HG03135 (cell line): ENCODE measurements around the gene KCNG2.

Experiments used
- ATAC-seq: cut with Tn5 transposase; IDR thresholded peaks from one replicate; pipeline ENCODE4 v1.9.1; 2021; ENCODE audit warnings: mild to moderate bottlenecking, moderate library complexity; ENCODE audit not compliant: unreplicated experiment

The KCNG2 gene

DNA sequence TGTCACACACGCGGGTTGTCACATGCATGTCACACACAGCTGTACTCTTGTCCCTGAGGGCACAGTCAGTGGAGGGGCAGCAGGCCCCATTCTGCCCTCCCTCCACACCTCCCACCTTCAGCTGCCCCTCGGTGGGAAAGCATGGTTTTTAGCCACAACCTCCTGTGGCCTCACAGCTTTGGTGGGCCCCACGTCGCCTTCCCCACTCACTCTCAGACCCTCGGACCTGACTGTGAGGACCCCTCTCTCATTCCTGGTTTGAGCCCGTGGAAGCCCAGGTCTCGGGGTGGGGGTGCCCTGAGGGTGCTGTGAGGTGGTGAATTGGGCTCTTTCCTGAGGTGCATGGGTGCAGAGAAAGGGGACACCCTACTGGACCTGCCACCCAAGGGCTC, 19.9 kb downstream of the KCNG2 start:
- no peak for ATAC-seq

DNA sequence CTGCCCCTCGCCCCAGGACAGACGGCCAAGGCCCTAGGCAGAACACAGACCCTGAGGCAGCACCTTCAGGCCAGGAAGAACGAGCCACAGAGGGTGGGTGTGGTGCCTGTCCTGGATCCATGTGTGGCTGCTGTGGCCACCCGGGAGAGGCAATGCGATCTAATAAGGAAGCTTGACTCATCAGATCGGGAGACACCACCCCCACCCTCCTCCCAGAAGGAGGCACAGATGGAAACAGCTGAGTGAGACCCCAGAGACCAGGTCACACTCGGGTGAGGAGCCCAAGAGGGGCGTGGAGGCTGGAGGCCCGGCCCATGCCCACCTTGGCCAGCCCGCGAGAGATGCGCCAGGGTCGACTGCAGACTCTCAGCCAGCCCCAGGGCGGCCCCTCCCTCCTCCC, 20.3 kb downstream of the KCNG2 start:
- ATAC-seq, result no peak

DNA sequence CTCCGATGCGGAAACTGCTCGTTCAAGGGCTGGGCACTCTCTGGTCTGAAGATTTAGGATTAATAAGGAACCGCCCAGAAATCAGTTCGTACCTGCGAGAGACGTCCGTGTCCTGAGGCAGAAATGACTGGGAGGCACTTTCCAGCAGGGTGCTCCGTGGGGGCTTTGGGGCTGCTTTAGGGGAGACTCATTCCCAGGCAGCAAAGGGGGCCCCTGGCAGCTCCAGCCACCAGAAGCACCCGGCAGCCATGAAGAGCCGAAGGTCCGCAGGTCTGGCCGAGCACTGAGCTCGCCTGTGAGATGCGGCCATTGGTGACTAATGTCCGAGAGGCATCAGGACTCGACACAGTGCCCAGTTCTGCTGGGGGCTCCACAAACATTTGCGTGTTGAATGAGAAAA, 20.9 kb downstream of the KCNG2 start:
- ATAC-seq, result no peak

DNA sequence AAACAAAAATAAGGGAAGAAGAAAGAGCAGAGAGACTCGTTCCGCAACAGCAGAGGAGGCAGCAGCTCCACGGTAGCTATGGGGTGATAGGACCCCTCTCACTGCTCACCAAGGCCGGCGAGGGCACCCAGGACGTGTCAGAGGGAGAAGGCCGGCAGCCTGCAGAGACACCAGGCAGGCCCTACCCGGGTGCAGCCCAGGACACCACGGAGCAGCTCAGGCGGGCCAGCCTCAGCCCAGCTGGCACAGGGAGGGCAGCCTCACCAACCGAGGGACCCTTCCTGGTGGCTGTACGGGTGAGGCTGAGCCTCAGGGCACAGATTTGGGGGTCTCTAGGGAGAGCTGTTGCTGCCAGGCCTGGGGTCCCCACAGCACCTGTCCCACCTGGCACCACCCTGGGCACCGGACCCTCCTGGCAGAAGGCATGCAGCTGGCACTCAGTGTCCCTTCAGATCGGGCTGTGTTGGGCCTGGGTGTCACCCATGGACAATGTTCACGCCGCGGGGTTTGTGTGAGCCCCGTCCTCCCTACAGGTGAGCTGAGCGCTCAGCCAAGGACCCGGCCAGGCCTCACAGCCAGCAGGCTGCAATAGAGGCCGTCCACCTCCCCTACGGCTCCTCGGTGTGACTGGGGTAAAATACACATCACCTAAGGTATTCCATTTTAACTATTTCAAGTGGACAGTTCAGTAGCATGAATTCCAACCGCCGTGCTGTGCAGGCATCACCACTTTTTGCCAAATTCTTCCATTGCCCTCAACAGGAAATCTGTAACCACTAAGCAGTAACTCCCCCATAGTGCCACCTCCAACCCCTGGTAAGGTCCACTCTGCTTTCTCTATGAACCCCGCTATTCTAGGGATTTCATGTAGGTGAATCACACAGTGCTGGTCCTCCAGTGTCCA, 21.6 kb downstream of the KCNG2 start:
- no peak for ATAC-seq

DNA sequence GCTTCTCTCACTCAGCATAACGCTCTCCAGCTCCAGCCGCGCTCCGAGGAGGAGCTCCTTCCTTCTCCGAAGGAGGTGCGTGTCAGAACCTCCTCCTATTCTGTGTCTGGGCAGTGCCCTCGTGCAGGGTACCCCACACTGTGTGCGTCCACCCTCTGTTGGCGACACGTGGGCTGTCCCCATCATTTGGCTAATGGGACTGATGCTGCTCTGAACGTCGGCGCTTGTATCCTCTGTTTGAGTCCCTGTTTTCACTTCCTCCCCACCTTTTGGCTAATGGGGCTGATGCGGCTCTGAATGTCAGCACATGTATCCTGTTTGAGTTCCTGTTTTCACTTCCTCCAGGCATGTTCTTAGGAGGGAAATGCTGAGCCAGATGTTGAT, 22.2 kb downstream of the KCNG2 start:
- ATAC-seq, result peak; percentile 89

DNA sequence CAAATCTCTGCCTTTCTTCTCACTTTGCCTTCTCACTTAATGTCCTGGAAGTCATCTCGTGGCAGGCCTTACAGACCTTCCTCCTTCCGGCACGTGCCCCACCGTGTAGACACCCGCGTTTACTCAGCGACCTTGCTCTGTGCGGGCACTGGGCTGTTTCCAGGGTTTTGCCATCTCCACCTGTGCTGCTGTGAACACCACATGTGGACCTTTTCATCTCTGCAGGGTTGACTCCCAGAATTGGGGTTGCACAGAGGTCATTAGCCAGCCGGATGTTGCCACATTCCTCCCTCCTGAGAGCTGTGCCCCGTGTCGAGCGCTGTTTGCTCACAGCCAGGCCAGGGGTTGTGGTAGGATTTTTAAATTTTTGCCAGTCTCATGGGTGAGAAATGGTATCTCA, 25.4 kb downstream of the KCNG2 start:
- ATAC-seq, result no peak

DNA sequence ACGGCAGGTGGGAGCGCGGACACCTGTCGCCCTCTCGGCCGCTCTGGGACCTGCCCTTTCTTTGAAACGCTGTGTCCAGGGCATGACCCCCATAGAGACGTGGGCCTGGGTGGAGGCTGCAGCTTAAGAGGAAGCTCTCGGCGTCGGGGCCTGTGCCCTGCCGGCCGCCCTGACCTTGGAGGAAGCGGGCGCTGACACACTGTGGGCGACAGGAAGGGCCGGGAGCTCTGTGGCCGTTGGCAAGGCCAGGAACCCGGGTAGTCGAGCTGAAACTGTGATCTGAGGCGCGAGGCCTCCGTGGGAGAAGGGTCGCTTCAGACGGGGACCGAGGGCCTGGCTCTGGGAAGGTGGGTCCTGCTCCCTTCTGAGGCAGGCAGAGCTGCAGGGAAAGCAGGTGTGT, 28.2 kb downstream of the KCNG2 start:
- ATAC-seq, result no peak

DNA sequence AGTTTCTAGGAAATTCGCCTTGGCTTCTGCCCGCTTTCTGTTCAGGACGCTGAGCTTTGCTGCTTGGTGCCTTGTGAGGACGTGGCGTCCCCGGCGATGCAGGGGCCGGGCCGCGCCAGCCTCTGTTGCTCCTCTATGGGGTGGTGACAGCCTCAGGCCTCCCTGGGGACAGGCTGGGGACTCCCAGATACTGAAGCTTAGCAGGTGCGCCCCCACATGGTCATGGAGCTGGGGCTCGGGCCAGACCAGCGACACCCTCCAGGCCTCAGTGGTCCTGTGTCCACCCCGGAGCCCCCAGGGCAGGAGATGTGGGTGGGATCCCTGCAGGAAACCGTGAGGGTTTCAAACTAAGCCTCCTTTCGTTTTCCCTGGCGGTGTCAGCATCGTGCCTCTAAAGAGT, 29.2 kb downstream of the KCNG2 start:
- no peak for ATAC-seq

DNA sequence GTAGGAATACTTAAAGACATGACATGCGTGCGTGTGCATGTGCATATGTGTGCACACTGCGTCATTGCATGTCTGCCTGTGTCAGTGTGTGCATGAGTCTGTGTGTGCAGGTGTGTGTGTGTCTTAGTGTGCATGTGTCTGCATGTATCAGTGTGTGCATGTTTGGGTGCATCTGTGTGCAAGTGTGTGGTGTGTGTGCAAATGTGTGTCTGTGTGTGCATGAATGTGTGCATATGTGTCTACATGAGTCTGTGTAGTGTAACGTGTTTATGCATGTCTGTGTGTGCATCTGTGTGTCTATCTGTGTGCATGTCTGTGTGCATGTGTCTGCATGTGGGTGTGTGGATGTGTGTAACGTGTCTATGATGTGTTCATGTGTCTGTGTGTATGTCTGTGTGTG, 30.5 kb downstream of the KCNG2 start:
- no peak for ATAC-seq

DNA sequence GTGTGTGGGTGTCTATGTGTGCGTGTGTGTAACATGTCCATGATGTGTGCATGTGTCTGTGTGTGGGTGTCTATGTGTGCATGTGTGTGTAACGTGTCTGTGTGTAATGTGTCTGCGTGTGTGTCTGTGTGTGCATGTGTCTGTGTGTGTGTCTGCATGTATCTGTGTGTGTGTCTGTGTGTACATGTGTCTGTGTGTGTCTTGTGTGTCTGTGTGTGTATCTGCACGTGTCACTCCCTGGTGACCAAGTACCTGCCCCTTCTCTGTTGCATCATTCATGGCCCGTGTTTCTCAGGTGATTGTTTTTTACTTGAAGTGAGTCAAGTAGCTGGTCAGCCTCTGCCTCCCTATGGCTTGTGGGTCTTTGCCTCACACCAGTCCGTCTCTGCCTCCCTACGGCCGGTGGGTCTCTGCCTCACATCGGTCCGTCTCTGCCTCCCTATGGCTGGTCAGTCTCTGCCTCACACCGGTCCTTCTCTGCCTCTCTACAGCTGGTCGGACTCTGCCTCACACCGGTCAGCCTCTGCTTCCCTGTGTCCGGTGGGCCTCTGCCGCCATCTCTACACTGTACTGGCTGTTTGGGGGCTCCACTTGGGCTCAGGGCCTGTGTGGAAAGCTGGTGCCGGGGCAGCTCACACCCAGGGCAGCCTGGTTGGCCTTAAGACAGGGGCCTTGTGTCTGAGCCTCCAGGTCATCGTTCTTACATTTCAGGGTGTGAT, 31.6 kb downstream of the KCNG2 start:
- no peak for ATAC-seq

DNA sequence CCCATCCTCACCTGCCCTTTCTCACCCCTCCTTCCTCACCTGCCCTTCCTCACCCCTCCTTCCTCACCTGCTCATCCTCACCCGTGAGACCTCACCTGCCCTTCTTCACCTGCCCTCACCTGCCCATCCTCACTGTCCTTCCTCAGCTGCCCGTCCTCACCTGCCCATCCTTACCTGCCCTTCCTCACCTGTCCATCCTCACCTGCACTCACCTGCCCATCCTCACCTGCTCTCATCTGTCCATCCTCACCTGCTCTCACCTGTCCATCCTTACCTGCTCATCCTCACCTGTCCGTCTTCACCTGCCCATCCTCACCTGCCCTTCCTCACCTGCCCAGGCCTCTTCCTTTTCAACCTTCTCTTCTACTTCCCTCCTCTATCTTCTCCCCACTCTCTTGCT, 34.4 kb downstream of the KCNG2 start:
- no peak for ATAC-seq

DNA sequence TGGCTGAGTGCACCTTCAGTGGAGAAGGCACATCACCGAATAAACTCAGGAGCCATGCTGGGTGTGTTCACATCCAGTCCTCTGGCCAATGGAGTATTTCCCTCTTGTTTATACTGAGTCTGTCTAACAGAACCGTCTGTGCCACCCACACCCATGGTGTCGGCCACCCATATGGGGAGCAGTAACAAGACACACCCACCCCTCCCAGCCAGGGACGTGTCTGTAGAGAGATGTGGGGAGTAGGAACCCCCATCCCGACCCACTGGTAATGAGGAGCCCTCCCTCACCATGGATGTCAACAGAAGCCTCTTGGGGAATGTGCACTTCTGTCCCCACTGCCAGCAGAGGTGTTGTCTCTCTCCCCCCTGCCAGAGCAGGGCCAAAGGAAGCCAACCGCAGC, 37.1 kb downstream of the KCNG2 start:
- no peak for ATAC-seq

DNA sequence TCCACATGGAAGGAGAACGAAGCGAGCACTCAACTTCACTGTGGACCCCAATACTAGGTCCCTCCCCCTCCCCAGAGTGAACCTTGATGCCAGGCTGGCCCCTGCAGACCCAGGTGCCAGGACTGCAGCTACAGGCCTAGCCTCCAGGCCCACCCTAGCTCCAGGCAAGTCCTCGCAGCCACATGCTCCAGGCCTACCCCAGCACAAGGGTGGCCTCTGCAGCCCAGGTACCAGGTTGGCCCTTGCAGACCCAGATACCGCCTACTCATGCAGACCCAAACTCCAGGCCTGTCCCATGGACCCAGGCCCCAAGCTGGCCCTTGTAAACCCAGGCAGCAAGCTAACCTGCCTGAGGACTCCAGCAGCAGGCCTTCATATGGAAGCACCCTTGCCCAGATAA, 44.2 kb downstream of the KCNG2 start:
- no peak for ATAC-seq

DNA sequence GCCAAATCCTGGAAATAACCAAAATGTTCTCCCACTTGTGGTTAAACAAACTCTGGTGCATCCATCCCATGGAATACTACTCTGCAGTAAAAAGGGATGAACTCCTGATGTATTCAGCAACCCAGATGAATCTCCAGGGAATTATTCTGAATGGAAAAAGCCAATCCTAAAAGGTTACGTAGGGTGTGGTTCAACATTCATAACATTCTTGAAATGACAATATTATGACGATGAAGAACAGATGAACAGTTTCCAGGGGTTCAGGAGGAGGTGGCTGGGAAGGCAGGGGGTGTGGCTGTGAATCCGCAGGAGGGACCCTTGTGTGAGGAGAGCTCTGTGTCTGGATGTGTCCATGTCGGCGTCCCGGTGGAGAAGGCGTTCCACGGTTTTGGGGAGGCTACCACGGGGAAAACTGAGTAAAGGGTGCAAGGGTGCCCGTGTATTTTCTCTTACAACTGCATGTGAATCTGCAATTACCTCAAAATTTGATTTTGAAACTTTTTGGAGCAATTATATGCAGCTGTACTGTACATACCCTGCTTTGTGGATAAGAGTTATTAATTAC, 47.3 kb downstream of the KCNG2 start:
- ATAC-seq, result no peak

DNA sequence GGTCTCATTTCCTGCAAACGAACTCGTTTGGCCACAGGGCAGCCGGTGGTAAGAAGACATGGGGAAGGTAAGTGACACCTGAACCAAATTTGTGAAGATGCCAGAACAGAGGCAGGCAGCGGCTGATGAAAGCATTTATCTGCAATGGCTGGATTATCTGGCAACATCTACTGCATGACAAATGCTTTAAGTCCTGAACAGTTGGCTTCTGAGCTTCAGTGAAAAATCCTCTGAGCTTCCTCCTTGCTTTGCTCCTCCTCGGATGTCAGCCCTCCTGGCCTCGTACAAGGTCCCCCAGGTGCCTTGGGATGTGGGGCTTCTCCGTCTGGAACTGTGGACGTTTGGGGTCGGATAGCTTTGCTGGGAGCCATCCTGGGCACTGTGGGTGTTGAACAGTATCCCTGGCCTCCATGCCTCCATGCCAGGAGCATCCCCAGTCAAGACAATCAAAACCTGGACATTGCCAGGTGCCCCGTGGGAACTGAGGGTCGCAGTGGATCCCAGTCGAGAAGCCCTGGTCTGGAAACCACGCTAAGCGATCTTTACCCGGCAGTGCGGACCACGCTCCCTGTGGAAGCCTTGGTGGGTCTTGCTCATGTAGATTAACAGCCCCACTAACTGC, 49.3 kb downstream of the KCNG2 start:
- ATAC-seq, result no peak

DNA sequence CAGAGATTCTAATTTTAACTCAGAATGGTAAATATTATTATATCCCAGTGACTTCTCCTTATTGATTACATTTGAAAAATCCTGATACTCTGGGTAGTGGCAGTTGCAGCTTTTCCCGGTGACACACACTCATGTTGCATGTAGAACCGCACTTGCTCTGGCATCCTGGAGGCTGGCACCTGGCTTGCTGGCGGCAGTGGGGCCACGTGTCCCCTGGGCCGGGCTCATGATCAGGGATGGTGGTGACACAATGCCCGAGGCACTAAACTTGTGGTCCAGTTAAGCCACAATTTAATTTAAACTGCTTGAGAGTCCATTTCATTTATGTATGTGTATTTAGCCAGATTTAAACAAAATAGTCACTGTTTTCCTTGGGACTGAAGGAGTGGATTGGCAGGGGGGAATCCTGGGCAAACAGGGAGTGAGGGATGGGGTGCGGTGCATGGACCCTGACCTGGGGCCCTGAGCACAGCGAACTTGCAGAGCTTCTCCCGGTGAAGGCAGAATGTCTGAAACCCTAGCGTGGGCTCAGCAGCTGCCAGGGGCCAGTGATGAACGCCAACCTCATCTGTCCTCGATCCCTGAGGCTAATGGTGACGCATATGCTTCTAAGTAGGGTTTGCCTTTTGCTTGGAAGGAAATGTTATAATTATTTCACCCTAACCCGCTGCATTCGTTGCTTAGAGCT, 50.0 kb downstream of the KCNG2 start:
- ATAC-seq, result no peak

DNA sequence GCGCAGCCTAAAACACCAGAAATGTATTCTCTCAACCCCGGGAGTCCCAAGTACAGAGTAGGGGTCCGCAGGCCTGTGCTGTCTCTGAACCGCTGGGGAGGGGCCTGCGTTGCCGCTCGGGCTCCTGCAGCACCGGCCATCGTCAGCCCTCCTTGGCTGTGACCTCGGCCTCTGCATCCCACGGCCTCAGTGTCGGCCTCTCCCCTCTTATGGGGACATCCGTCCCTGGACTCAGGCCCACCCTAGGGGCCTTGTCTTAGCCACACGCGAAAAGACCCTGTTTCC, 50.5 kb downstream of the KCNG2 start:
- no peak for ATAC-seq

DNA sequence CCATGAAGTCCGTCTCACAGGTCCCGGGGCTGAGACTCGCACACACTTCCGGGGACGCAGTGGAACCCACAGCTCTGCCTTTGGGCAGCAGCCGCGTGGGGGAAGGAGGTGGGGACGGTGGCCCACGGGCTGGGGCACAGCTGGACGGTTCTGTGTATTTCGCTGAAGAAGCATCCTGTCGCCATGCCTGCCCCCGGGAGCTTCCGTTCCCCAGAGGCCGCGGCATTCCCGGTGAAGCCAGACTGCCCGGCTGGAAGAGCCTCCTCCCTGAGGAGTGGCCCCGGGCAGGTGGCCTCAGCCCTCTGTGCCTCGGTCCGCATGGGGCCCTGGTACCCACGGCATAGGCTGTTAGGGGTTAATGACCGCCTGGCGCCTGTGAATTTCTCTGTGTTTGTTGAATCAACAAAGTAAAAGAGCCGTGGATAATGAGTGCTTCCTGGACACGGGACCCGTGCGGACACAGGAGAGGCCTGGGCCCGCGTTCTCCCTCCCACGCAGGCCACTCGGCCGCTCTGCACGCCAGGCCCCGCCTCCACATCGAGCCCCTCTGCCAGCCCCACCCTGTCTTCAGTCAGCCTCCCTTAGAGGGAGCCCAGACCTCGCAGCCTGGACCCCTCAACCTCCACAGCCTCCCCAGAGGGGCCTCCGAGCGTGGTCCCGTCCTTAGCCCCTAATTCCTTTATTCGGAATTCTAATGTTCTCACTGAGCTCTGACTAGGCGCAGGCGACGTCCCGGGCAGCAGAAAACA, 51.0 kb downstream of the KCNG2 start:
- ATAC-seq, result no peak

DNA sequence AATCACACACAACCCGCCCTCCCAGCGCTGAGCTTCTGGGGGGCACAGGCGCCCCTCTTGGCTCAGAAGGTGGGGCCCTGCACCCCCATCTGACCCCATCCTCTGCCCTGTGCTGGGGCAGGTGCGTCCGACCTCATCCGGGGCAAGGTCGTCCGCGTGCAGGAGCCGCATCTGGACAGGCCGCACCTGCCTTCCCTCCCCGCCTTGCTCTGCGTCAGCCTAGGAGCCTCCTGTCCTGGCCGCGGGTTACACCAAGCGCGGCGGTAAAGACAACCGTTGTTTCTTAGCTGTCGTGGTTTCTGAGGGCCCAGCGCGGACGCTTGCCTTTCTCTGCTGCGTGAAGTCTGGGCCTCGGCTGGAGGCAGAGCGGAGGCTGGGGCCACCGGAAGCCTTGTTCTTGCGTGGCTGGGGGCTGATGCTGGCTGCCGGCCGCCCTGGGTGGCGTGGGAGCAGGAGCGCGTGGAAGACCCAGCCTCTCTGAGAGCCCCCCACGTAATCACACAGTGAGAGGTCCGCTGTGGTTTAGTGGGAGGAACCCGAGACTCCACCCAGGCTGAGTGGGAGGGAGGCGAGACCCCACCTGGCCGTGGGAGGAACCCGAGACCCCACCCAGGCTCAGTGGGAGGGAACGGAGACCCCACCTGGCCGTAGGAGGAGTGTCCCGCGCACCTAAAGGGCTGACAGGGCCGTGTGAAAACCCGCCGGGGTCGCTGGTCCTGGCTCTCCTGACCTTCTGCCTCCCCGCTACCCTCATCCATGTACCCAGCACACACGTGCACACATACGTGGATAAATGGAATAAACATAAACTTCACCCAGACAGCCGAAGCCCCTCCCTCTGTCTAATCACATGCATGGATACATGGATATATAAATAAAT, 51.8 kb downstream of the KCNG2 start:
- ATAC-seq, result no peak

DNA sequence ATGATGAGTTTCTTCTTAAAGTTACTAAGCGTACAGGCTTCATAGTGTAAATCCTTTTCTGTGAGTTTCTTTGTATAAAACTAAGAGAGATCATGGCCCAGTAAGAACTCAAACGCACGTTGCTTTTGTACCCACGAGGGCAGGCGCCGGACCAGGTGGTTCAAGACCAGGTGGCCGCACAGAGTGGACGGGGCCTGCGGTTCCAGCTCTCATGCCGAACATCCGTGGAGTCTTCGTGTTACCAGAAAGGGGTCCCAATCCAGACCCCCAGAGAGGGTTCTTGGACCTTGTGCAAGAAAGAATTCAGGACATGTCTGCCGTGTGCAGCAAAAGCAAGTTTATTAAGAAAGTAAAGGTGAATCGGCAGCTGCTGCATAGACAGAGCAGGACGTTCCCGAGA, 53.0 kb downstream of the KCNG2 start:
- ATAC-seq, result no peak
